Hematopoietic multipotent progenitor cell treated with erythropoietin and hydrocortisone succinate and interleukin-3 and kit ligand, for 17 days (in vitro differentiated cells): ENCODE results near the gene ARCN1.
A peak's percentile ranks its signal among the peaks of the same experiment; 100 is the strongest.

Source experiments
- DNase-seq: peaks from one replicate; pipeline ENCODE4 v3.0.0-alpha.2; 2015; ENCODE audit warnings: low spot score

ARCN1 gene

GRCh38 chr11:118572061-118572980 lies at the start of gene ARCN1:
ARCN1 (plus strand) TSS chr11:118572409; CDS start chr11:118572548, 139 bp downstream.
- DNase-seq: peak; percentile 79

- no peak for DNase-seq
These were observed 49.6 kb upstream of the ARCN1 start for GRCh38 chr11:118522571-118523072.

GRCh38 chr11:118524356-118524755 lies 47.9 kb upstream of the ARCN1 start:
- no peak for DNase-seq

- no peak for DNase-seq
These were observed 47.3 kb upstream of the ARCN1 start for GRCh38 chr11:118524757-118525470.

DNA sequence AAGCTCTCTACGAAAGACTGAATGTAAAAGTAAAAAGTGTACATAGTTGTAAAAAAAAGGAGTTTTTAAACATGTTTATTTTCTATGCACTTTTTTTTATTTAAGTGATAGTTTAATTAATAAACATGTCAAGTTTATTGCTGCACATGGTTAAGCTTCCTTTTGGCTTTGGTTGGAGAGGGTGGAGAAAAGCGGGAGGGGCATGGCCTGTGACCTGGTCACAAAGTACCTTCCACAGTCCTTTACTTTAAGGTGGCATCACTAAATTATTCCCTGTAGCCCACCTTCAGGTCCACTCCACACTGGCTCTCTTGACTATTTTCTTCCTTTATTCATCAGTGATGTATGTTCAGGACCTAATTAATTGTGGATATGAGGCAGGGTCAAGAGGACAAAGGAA lies 45.5 kb upstream of the ARCN1 start:
- no peak for DNase-seq

GRCh38 chr11:118527109-118527508 lies 45.1 kb upstream of the ARCN1 start, which contains the start of gene TTC36:
TTC36 (plus strand) TSS chr11:118527474; CDS start chr11:118527495, 21 bp downstream.
- DNase-seq: no peak

GRCh38 chr11:118528511-118528910 lies 43.7 kb upstream of the ARCN1 start:
- no peak for DNase-seq

DNA sequence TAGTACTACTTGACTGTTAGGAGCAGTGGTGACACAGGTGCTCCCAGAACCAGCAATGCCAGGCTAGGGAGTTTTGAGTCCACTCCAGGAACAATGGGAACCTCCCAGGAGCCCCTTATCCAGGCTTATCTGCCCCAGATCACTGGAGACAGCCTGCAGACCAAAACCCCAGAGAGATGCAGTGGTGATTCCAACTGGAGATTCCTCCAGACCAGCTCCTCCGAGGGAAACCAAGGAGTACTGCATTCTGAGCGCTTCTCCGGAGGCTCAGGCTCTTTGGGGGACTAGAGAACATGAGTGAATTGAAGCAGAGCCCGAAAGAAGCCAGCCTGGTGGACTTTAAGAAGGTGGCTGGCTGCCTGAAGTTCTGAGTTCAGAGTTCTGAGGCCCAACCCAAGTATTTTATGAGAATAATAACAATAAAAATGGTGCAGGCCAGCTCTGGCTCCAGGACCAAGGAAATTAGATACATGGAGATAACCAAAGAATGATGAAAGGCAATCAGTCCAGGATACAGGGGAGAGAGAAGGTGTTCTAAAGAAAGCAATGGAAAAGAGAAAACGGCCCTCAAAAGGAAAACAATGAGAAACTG lies 42.5 kb upstream of the ARCN1 start:
- no peak for DNase-seq

DNA sequence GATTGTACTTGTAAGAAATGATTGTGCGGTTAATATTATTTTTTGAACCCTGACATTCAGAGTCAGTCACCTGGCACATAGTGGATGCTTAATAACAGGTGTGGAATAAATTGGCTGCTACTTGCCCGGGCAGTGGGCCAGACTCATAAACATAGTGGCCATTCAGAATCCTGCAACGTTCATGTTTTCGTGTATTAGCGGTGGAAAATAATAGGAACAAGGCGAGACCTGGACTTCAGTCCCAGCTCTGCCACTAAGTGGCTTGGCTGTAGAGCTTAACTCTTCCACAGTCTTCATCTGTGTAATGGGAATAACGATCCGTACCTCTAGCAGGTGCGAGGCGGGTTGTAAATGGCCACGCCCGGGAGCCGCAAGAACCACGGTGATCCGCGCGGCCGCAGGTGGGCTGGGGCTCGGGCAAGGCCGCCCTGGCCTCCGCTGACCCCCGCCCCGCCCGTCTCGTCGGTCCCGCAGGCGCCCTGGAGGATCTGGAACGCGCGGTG lies 42.0 kb upstream of the ARCN1 start:
- DNase-seq: no peak

DNA sequence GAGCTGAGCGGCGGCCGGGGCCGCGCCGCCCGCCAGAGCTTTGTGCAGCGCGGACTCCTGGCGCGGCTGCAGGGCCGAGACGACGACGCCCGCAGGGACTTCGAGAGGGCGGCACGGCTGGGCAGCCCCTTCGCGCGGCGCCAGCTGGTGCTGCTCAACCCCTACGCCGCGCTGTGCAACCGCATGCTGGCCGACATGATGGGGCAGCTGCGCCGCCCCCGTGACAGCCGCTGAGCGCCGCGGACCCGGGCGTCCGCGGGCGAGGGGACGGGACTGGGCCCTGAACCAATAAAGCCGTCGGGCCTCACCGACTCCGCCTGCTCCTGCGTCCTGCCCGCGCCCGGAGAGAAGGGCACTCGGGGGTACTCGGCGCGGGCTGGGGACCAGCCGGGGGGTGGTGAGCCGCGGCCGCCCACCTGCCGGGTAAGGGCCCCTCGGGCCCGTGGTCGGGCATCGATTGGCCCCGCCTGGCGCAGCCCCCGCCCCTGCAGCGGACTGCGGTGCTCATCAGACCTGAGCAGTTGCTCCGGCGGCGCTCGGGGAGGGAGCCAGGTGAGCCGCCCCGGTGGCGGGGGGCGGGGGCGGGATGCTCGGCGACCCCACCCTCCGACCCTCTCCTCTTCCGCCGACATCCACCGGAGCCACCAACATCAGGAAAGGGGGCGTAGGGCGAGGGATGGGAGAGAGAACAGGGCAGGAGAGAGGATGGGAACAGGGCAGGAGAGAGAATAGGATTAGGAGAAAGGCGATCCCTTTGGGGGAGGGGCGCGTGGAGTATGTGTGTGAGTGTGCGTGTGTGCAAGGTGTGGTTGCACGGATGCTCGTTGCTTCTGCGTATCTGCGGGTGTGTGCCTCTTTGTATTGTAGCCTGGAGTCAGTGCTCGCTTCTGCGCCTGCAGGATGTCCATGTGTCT lies 41.3 kb upstream of the ARCN1 start, which contains the start of gene TMEM25:
TSS of gene TMEM25 (plus strand) at position 510 of the 914 bp plus-strand sequence. CDS start 610 bp downstream, outside the sequence.
- no peak for DNase-seq

DNA sequence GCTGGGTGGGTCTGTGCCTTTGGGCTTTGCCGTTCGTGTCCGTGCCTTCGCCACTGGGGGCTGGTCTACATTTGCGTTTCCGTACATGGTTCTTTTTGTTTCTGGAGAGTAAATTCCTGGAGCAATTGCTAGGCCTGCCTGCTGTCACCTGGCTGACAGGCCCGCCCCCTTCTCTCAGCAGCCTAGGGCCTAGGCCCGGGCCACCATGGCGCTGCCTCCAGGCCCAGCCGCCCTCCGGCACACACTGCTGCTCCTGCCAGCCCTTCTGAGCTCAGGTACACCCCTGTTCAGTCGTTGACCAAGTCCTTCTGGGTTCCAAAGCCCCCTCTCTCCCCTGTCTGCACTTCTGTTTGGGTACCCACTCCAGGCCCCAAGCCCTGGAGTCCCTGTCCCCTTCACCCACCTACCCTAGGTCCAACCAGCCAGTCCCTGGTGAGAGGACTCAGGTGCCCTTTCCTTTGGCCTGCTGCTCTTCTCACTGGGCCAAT lies 40.6 kb upstream of the ARCN1 start:
- DNase-seq: no peak

- no peak for DNase-seq
These were observed 40.1 kb upstream of the ARCN1 start for GRCh38 chr11:118532091-118532490.

- no peak for DNase-seq
These were observed 39.1 kb upstream of the ARCN1 start for GRCh38 chr11:118532852-118533768.

DNA sequence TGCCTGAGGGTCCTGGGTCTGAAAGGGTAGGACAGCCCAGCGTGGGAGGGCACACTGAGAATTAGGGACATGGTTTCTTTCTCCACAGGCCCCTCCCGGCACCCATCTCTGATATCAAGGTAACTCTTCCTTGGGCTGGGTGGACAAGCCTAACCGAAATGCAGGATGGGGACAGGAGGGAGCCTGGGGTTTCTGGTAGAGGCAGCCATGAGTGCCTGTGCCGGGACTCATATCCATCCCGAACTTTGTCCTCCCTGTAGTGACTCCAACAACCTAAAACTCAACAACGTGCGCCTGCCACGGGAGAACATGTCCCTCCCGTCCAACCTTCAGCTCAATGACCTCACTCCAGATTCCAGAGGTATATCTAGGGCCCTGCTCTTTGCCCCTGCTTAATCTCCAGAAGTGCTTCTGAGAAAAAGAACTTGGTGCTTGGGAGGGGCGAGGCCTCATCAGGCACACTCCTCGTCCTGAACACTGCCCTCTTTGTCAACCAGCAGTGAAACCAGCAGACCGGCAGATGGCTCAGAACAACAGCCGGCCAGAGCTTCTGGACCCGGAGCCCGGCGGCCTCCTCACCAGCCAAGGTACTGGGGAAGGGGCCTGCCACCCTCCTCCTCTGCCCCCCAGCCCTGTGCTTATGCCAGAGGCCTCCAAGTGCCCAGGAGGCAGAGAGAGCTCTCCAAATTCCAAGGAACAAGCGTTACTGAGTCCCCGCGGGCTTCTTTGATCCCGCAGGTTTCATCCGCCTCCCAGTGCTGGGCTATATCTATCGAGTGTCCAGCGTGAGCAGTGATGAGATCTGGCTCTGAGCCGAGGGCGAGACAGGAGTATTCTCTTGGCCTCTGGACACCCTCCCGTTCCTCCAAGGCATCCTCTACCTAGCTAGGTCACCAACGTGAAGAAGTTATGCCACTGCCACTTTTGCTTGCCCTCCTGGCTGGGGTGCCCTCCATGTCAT lies 38.2 kb upstream of the ARCN1 start:
- no peak for DNase-seq

GRCh38 chr11:118535261-118535660 lies 36.9 kb upstream of the ARCN1 start:
- DNase-seq: no peak

DNA sequence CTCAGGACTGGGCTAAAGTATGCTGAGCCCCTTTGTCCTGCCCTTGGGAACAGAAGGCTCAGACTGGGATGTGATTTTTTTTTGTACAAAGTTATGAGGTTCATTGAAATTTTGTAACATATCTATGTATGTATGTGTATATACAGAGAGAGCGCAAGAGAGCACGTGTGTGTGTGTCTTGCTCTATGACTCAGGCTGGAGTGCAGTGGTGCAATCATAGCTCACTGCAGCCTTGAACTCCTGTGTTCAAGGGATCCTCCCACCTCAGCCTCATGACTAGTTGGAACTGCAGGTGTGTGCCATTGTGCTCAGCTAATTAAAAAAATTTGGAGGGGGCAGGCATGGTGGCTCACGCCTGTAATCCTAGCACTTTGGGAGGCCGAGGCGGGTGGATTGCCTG lies 35.5 kb upstream of the ARCN1 start:
- no peak for DNase-seq

- DNase-seq: no peak
These were observed 34.7 kb upstream of the ARCN1 start for GRCh38 chr11:118537409-118537980.

DNA sequence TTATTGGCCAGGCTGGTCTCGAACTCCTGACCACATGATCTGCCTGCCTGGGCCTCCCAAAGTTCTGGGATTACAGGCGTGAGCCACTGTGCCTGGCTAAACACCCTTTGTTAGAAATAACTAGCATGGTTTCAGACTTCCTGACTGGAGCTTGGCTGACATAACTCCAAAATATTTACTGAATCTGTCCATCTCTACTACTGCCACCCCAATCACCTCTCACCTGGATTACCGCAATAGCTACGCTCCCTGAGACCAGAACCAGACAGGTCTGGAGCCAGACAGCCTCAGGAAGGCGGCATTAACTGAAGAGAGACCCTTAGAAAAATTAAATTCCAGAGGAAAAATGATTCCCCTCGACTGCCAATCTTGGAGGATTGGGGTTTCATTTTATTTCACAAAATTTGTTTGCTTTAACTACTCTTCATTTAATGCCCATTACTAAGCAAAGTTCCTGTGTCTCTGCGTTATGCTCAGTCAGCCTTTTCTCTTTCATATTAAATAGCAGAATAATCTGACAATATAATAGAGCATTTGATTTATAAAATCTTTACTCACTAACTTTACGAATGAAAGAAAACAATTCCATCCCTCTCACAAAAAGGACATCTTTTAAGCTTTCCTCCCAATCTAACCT lies 28.1 kb upstream of the ARCN1 start:
- no peak for DNase-seq
